DMS79 treated with DMSO at 0.1 percent for 48 hours (cell line): Measurements from ENCODE around the gene FOXP1.
A peak's percentile ranks its signal among the peaks of the same experiment; 100 is the strongest.
"Not testable (repeated sequence)": the region's sequence is repeated elsewhere in the genome, so short reads cannot be mapped to it uniquely, and the experiment has no call there.

Source experiments
- DNase-seq: peaks from one replicate; lab custom pipeline; 2025; lab: John Stamatoyannopoulos, UW

FOXP1 gene

DNA sequence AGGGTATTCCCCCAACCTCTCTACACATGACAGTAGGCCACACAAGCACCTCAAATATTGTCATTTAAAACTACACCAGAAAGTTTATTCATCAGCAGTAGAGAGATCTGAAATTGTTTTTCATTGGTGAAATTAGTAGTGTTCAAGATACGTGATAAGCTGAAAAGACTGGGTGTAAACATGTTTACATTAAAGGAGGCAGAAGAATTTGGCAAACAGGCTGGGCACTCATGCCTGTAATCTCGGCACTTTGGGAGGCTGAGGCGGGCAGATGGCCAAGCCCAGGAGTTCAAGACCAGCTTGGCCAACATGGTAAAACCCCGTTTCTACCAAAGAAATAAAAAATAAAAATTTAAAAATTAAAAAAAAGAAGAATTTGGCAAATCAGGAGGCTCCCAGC is 255.6 kb downstream of the FOXP1 start:
- no peak for DNase-seq

DNA sequence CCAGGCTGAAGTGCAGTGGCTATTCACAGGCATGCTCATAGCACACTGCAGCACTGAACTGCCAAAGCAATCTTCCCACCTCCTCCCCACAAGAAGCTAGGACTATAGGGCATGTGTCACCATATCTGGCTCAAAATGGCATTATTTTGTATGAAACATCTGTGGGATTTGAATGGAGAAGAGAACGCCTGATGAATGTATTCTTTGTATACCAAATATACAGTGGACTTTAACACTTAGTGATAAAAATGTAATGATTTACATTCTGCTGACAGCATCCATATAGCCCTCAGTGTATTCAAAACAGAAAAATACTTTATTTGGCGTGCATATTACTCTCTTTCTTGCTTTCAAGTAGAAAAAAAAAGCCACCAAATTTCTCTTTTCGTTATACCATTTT is 257.8 kb downstream of the FOXP1 start:
- DNase-seq, result no peak

DNA sequence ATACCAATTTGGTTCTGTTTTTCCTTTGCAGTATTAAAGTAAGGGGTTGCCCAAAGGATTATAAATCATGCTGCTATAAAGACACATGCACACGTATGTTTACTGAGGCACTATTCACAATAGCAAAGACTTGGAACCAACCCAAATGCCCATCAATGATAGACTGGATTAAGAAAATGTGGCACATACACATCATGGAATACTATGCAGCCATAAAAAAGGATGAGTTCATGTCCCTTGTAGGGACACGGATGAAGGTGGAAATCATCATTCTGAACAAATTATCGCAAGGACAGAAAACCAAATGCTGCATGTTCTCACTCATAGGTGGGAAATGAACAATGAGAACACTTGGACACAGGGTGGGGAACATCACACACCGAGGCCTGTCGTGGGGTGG is 259.3 kb downstream of the FOXP1 start:
- not testable (repeated sequence) for DNase-seq

DNA sequence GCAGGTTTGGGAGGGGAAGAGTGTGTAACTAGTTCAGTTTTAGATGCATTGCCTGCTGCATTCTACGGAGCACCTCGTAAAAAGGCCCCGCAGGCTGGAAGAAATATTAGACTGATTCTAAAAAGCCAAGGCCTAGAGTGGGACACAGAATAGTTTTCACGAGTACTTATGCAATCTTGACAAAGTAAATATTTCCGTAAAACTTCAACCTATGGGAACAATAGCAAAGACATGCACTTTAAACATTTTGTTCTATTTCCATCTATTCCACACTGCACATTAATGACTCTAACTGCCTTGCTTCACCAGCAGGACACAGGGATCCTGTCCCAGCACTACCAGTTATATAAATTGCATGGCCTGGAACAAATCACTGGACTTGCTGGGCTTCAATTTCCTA is 260.0 kb downstream of the FOXP1 start:
- DNase-seq, result no peak

DNA sequence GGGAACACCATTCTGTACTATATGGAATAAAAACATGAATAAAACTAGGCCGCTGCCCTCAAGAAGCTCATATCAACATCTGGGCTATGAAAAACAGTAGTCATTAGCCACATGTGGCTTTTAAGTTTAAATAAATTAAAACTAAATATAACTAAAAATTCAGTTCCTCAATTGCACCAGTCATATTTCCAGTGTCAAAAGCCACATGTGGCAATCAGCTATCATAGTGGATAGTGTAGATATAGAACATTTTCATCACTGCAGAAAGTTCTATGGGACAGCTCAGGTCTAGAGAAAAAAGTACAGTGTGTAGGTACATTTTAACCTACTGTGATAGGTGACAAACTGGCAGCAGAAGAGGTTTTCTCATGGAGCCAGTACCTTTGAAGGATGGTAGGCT is 261.4 kb downstream of the FOXP1 start:
- no peak for DNase-seq

DNA sequence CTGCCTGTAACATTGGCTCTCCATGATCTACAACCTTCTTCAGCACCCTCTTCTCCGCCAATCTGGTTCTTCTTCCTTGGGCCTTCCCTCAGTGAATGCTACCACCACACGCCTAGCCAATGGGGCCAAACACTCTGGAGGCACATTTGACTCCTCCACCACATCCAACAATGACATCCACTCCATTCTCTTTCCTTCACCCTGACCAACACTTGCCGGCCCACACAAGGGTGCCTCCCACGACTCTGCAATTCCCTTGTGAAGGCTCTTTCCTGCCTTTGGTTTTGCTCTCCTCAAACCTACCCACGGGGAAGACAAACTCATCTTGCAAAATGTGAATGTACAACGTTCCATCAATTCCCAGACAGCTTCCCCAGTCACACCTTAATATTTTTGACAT is 263.8 kb downstream of the FOXP1 start:
- DNase-seq, result no peak

DNA sequence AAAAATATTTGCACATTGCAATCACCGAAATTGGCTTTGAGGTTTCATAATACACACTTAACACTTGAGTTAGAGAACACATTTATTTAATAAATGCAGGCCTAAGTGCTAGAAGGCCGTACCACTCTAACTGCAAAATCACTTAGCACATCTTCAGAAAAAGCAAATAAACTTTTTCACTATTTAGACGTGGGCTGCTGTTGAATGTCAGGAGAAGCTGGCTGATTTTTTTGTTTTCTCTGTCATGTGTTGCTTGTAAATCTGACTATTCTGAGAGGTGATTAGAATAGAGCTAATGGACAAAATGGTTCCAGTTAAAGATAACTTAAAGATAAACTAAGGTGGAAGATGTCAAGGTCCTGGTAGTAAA is 265.1 kb downstream of the FOXP1 start:
- peak; percentile 34 for DNase-seq

DNA sequence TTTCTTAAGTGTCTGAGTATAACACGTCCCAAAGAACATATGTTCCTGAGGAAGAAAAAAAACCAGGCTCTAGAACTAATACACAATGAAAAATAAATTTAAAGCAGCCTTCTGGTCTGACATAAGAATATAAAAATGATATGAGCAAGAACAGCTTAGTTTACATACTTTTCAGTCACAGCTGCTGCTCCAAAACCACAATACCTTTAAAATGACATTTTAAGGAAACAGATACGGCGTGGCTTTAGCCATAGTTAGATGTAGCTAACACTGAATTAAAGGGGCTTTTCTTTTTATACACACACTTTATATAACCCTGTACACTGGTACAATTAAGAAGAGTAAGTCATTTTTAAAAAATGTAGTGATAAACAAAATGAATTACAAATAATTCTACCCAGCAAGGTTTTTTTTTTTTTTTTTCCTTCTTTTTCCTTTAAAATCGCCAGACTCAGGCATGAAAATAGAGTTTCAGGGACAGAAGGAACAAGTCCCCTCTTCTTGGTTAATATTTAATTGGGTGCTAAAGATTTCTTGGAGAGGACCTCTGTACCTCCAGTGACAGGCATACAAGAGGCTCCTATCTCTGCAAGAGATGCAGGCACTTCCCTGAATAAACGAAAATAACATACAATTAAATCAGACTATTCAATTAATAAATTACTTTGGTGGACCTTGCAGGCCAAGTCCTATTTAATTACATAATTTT is 265.6 kb downstream of the FOXP1 start:
- peak; percentile 34 for DNase-seq

DNA sequence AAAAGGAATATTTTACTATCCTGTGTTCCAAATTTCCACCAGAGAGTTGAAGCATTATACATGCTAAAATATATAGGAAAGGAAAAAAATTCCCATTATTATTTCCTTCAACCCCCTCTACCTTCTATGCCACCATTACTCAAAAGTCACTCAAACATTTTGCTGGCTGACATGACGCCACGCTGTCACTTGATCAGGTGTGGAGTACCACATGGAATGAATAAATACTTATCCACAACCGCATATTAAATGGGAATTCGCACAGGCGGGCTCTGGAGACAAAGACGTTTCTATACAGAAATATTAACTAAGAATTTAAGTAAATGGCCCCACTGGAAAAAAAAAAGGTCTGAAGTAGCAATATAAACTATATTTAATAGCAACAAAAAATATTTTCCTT is 266.4 kb downstream of the FOXP1 start:
- DNase-seq, result no peak

DNA sequence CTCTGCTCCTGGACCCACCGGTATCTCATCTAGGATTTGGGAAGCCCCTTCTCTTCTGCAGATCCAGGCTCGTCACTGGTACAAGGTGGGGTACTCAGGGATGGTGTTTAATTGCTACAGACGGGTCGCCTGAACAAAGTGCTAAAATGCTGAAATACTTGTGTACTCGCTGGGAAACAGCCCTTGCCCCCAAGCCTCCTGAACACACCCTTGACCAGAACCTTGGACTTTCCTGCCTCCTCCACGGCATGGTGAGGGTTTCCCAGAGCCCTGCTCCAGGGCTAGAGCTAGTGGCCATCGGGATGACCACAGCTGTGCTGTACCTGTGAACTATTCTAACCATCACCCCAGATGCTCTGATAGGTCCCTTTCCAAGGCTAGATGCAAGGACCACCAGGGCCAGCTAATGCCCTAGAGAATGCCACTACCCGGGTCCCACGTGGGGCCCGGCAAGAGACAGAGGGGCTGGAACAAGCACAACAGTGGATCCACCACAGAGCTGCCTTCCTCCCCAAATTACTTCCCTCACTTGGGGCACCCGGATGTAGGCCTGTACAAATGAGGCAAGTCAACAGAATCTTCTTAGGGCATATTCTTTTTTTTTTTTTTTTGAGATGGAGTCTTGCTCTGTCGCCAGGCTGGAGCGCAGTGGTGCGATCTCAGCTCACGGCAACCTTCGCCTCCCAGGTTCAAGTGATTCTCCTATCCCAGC is 267.3 kb downstream of the FOXP1 start:
- DNase-seq, result no peak

DNA sequence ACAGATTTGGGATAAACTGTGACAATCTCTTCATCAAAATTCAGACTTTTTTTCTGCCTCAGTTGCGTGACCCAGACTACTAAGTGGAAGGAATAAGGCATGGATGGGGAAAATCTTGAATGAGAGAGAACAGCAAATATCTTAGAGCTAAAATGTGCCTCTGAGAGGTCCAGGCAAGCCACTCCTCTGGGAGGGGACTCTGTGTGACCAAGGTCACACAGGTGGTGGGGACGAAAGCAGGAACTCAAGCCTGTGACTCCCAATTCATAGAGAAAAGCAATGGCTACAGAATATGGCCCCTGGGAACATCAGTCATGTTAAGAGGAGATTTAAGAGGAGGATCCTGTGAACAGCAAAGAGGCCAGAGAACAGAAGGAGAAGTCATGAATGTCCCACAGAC is 268.1 kb downstream of the FOXP1 start:
- DNase-seq, result no peak

DNA sequence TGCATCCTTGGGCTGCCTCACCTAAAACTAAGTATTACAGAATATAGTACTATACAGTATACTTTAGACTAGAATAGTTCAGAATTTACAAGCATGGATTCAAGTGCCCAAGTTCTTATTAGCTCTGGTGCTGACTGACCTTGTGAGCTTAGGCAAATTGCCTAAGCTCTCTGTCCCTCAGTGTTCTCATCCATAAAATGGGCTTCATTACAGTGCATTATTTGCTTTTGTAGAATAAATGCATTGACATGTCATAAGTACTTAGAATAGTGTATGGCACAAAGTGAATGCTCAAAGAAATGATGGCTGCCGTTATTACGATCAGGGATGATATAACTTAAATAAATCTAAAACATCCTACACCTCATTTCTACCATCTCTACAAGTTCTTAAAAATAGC is 269.7 kb downstream of the FOXP1 start:
- no peak for DNase-seq

DNA sequence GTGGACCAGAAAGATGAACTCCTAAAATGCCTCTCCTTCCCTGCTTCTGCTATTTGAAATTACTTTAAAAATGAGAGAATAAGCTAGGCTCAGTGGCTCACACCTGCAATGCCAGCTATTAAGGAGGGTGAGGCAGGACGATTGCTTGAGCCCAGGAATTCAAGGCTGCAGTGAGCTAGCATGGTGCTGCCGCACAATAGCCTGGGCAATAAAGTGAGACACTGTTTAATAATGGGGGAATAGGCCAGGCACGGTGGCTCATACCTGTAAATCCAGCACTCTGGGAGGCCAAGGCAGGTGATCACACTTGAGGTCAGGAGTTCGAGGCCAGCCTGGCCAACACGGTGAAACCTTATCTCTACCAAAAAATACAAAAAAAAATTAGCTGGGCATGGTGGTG is 271.1 kb downstream of the FOXP1 start:
- no peak for DNase-seq

DNA sequence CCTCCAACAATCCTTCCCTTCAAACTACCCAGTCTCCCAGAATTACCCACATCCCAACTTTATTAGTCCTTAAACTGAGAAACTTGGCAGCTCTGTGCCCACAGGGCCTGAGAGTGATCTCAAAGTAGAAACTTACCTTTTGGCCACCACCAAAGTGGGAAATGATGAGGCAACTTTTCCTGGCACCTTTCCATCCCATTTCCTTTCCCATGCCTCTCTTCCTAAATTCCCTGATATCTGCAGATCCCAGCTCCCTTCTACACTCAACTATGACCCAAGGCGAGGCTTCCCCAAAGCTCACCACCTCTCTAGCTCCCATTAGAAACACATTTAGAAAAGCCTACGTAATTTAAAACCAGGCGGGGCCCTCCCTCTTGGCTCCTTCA is 271.9 kb downstream of the FOXP1 start:
- no peak for DNase-seq

DNA sequence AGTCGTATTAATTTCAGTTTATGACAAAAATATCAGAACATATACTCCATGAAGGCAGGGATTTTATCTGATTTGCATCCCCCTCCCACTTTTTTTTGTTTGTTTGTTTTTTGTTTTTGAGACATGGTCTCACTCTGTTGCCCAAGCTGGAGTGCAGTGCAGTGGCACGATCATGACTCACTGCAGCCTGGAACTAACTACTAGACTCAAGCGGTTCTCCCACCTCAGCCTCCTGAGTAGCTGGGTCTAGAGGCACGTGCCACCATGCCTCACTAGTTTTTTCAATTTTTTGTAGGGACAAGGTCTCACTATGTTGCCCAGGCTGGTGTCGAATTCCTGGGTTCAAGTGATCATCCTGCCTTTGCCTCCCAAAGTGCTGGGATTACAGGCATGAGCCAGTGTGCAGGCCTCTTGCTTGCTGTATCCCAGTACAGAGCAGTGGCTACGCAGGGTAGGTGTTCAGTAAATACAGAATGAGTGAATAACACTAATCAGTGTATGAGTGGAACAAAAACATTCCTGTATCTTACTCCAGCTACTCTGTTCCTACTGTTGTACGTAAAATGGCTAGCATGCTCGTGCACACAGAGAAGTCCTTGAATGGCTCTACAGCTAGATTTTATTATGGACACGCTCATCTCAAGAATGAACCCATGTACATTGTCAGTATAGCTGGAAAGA is 272.4 kb downstream of the FOXP1 start:
- DNase-seq, result no peak

DNA sequence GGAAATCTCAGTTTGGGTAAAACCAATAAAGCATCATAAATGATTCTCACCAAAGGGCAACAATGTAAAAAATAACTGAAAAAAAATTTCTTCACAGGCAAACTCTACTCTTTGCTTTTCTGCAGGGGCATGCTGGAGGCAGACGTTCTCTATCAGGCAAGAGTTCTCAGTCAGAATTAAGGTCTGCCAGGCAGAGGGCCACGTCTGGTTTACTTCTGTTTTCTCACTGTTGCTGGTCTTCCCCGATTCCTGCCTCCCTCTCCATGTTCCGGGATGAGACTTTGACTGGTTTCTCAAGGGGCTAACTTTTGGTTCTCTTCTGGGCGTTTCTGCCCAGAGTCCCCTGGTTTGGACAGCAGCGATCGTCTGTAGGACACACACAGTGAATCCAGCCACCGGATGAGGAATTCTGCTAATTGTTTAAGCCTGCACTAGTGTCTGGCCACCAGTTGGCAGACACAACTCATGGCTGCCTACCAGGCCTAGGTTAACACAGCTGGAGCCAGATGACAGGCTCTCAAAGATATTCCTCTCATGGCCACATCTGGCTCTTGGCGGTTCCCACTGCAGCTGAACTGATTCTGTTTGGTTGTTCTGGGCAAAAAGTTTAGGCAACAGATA is 273.1 kb downstream of the FOXP1 start:
- no peak for DNase-seq

DNA sequence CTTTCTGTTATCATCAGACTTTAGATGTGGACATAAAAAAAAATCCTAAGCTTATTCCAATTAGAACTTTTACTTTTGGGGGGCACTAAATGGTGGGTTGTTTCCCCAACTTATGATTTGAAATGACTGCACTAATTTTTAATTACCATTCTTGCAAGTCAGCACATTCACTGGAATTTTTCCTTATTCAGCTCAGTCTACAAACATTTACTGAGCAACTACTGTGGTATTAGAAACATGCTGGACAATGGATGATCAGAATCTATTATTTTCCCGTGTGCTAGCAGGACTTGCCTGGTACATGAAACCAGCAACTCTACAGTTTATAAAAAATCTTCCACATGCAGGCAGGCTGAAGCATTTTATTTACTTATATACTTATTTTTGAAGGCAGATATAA is 273.6 kb downstream of the FOXP1 start:
- no peak for DNase-seq

DNA sequence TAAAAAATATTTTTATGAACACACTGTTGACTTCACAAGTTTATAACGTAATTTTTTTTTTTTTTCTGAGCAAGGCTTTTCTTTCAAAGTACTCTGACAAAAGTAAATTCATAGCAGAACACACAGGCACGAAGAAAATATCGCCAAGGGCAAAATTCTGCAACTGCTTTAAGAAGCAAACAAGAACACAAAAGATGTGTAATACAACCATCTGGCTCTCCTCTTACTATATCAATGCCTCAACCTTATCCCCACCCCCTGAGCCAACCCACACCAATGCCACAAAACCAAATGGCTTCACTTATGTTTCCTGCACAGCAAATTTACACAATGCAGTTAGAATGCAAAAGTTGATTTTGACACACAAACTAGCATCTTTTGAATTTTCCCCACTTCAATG is 274.2 kb downstream of the FOXP1 start:
- DNase-seq, result no peak

DNA sequence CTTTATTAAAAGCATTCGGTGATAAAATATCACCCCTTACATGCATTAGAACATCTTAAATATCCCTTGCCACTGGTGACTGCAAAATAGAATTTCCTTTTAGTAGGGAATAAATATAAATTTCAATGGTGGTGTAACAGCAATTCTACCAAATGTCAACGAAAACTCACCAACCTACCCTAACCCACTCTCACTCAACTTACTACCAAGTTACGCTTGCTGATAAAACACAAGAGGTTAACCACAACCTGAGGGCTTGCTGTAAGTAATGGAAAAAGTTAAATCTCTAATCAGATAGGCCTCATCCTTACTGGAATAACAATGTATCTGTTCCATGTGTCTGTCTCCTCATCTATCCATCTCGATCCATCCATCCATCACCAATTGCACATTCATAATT is 274.7 kb downstream of the FOXP1 start:
- no peak for DNase-seq

DNA sequence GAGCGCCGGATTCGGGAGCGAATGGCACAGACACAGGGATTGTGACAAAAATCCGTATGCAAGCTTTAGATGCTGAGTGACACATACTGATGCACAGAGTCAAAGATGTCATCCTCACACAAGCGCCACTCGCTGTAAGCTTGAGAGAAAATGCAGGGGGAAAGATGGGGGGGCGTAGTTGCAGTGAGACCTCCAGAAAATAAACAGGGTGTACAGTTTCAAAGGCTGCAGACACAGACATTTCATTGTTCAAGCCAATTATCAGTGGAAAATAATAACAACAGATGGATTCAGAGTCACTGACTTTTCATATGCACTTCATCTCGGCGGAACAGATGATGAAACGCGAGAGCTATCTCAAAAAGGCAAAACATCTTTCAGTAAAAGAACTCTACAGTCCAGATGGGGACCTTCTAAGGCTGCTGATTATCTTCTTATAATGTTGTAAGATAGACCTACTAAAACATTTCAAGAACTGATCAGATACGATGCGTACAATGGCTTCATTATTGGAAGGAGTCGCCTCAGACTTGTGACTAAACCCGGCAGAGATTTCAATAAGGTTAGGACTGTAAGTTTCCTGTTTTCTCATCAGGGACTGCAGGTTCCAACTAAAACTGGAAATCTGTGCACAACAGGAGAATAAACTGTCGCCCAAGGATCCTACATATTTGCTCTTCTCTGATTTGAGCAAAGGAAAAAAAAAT is 275.4 kb downstream of the FOXP1 start:
- DNase-seq, result no peak

DNA sequence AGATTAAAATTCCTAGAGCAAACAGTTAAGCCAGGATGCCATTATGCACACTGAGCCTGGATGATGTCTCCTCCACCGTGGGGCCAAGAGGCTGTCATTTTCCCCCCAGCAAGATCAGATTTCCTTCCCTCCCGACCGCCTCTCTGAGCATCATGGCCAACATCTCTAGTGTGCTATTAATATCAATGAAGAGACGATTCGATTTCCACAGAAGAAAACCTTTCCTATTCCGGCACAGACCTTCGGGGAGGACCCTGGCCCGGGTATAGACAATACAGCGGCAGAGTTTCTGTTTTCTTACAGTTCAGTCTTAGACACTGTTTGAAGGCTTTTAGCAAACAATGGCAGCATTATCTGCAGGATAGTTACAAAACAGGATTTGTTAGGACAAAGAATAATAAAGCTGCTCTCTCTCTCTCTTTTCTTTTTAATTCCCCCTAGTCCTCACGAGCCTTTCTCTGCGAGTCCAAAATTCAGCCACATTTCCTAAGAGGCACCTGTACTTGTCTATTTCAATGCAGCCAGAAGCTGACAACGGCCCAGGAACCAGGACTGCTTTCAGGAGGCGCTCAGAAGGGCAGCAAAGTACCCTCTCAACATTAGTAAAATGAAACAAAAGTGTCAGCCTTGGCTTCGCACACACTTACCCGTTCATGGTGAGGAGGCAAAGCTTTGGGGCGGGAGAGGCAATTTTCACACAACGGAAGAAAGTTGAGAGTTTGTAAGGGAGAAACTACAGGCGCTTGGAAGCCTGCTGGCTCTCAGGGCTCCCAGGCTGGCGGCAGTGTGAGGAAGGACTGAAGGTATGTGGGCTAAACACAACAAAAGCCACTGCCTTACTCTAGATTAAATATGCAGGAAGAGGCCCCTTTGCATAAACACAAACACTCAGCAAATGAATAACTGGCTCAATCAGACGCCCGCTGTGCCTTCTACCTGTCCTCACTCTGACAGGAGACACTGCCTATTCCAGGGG is 278.0 kb downstream of the FOXP1 start:
- DNase-seq, result peak; percentile 10
